ENCODE measurements around the gene GAA. TPM values are rescaled to one million over a fixed set of nuclear protein-coding genes. Genes with fewer than 3 reads are reported as not detected.

The GAA gene
- polyA plus RNA-seq (2013, experiment 1 of 2) = 31.8 TPM
- polyA plus RNA-seq (2013, experiment 2 of 2) = 44.2 TPM

GRCh38 chr17:80101011-80101945, at the start of gene GAA:
GAA (plus strand) TSS chr17:80101581; CDS start chr17:80104587, 3,006 bp downstream.
- under 1% methylated on average over 114 of the region's 114 CpGs for WGBS
- H3K27ac ChIP-seq (ENCODE audit: low read depth, low read length) = peak within 1 kb of the TSS; percentile 12; the same call in 1 of the 2 replicates
- H3K4me3 ChIP-seq (ENCODE audit: low read length) = peak within 1 kb of the TSS; percentile 85

GRCh38 chr17:80051681-80052080, 49.7 kb upstream of the GAA start:
- Histone ChIP-seq H3K27ac (ENCODE audit: low read depth, low read length) (no peak overlapping the region), H3K9ac (ENCODE audit: low read depth, low read length) (no peak overlapping the region), H3K4me3 (ENCODE audit: low read length) (no peak overlapping the region), H3K4me1 (ENCODE audit: insufficient read depth, low read length) (peaks cover 7% of the 10 kb centered on the region), H3K36me3 (ENCODE audit: insufficient read depth, low read length) (peaks cover 7% of the 10 kb centered on the region), H3K9me3 (ENCODE audit: insufficient read depth, low read depth, low read length) (no peaks in the 10 kb centered on the region), H3K27me3 (ENCODE audit: insufficient read depth, low read length) (no peaks in the 10 kb centered on the region)
- WGBS = 92% methylated on average over 11 of the region's 11 CpGs

More at GRCh38 chr17:80101011-80101945, at the start of gene GAA:
- Histone ChIP-seq H3K9ac (ENCODE audit: low read depth, low read length) (peak within 1 kb of the TSS; percentile 92), H3K4me1 (ENCODE audit: insufficient read depth, low read length) (peaks cover 8% of the 10 kb centered on the region; the same call in 1 of the 2 replicates), H3K9me3 (ENCODE audit: insufficient read depth, low read depth, low read length) (no peaks in the 10 kb centered on the region), H3K27me3 (ENCODE audit: insufficient read depth, low read length) (peaks cover 8% of the 10 kb centered on the region), H3K36me3 (ENCODE audit: insufficient read depth, low read length) (no peaks in the 10 kb centered on the region)

- Histone ChIP-seq H3K27me3 (ENCODE audit: insufficient read depth, low read length) (no peaks in the 10 kb centered on the region), H3K27ac (ENCODE audit: low read depth, low read length) (no peak overlapping the region), H3K4me1 (ENCODE audit: insufficient read depth, low read length) (peaks cover 7% of the 10 kb centered on the region), H3K9me3 (ENCODE audit: insufficient read depth, low read depth, low read length) (no peaks in the 10 kb centered on the region), H3K36me3 (ENCODE audit: insufficient read depth, low read length) (peaks cover 5% of the 10 kb centered on the region), H3K9ac (ENCODE audit: low read depth, low read length) (no peak overlapping the region), H3K4me3 (ENCODE audit: low read length) (no peak overlapping the region)
- 92% methylated on average over 10 of the region's 10 CpGs for WGBS
Observed at GRCh38 chr17:80053102-80053501, 48.3 kb upstream of the GAA start.

- H3K9ac ChIP-seq (ENCODE audit: low read depth, low read length) = no peak overlapping the region
- H3K27me3 ChIP-seq (ENCODE audit: insufficient read depth, low read length) = no peaks in the 10 kb centered on the region
- H3K4me1 ChIP-seq (ENCODE audit: insufficient read depth, low read length) = peaks cover 7% of the 10 kb centered on the region
- no peaks in the 10 kb centered on the region for H3K9me3 ChIP-seq (ENCODE audit: insufficient read depth, low read depth, low read length)
- H3K4me3 ChIP-seq (ENCODE audit: low read length) = no peak overlapping the region
- peaks cover 11% of the 10 kb centered on the region for H3K36me3 ChIP-seq (ENCODE audit: insufficient read depth, low read length)
- no peak overlapping the region for H3K27ac ChIP-seq (ENCODE audit: low read depth, low read length)
- WGBS = 86% methylated on average over 5 of the region's 9 CpGs
Observed at GRCh38 chr17:80055597-80055996, 45.8 kb upstream of the GAA start.

- Histone ChIP-seq H3K27me3 (ENCODE audit: insufficient read depth, low read length) (no peaks in the 10 kb centered on the region), H3K36me3 (ENCODE audit: insufficient read depth, low read length) (peaks cover 6% of the 10 kb centered on the region; the same call in 1 of the 2 replicates), H3K4me1 (ENCODE audit: insufficient read depth, low read length) (peaks cover 7% of the 10 kb centered on the region), H3K4me3 (ENCODE audit: low read length) (no peak overlapping the region), H3K9me3 (ENCODE audit: insufficient read depth, low read depth, low read length) (no peaks in the 10 kb centered on the region), H3K27ac (ENCODE audit: low read depth, low read length) (no peak overlapping the region), H3K9ac (ENCODE audit: low read depth, low read length) (no peak overlapping the region)
- WGBS = 95% methylated on average over 28 of the region's 28 CpGs
Observed at GRCh38 chr17:80058311-80058955, 42.9 kb upstream of the GAA start.

- Histone ChIP-seq H3K27ac (ENCODE audit: low read depth, low read length) (no peak overlapping the region), H3K9me3 (ENCODE audit: insufficient read depth, low read depth, low read length) (no peaks in the 10 kb centered on the region), H3K4me3 (ENCODE audit: low read length) (no peak overlapping the region), H3K4me1 (ENCODE audit: insufficient read depth, low read length) (peaks cover 6% of the 10 kb centered on the region), H3K36me3 (ENCODE audit: insufficient read depth, low read length) (peaks cover 6% of the 10 kb centered on the region; the same call in 1 of the 2 replicates), H3K27me3 (ENCODE audit: insufficient read depth, low read length) (no peaks in the 10 kb centered on the region), H3K9ac (ENCODE audit: low read depth, low read length) (no peak overlapping the region)
- 98% methylated on average over 2 of the region's 4 CpGs for WGBS
Observed at GRCh38 chr17:80060644-80061043, 40.7 kb upstream of the GAA start.

- no peaks in the 10 kb centered on the region for H3K9me3 ChIP-seq (ENCODE audit: insufficient read depth, low read depth, low read length)
- no peak overlapping the region for H3K27ac ChIP-seq (ENCODE audit: low read depth, low read length)
- H3K4me3 ChIP-seq (ENCODE audit: low read length) = no peak overlapping the region
- H3K9ac ChIP-seq (ENCODE audit: low read depth, low read length) = no peak overlapping the region
- H3K27me3 ChIP-seq (ENCODE audit: insufficient read depth, low read length) = no peaks in the 10 kb centered on the region
- peaks cover 6% of the 10 kb centered on the region; the same call in 1 of the 2 replicates for H3K36me3 ChIP-seq (ENCODE audit: insufficient read depth, low read length)
- H3K4me1 ChIP-seq (ENCODE audit: insufficient read depth, low read length) = peaks cover 12% of the 10 kb centered on the region
- 88% methylated on average over 12 of the region's 12 CpGs for WGBS
Observed at GRCh38 chr17:80061421-80061820, 40.0 kb upstream of the GAA start.

- Histone ChIP-seq H3K9ac (ENCODE audit: low read depth, low read length) (no peak overlapping the region), H3K36me3 (ENCODE audit: insufficient read depth, low read length) (peaks cover 5% of the 10 kb centered on the region; the same call in 1 of the 2 replicates), H3K4me1 (ENCODE audit: insufficient read depth, low read length) (peaks cover 12% of the 10 kb centered on the region), H3K9me3 (ENCODE audit: insufficient read depth, low read depth, low read length) (no peaks in the 10 kb centered on the region), H3K27ac (ENCODE audit: low read depth, low read length) (no peak overlapping the region), H3K4me3 (ENCODE audit: low read length) (no peak overlapping the region), H3K27me3 (ENCODE audit: insufficient read depth, low read length) (no peaks in the 10 kb centered on the region)
- 87% methylated on average over 27 of the region's 27 CpGs for WGBS
Observed at GRCh38 chr17:80063830-80064585, 37.4 kb upstream of the GAA start.

GRCh38 chr17:80064696-80065095, 36.7 kb upstream of the GAA start:
- Histone ChIP-seq H3K9me3 (ENCODE audit: insufficient read depth, low read depth, low read length) (no peaks in the 10 kb centered on the region), H3K4me1 (ENCODE audit: insufficient read depth, low read length) (peaks cover 12% of the 10 kb centered on the region), H3K27me3 (ENCODE audit: insufficient read depth, low read length) (no peaks in the 10 kb centered on the region), H3K27ac (ENCODE audit: low read depth, low read length) (no peak overlapping the region), H3K9ac (ENCODE audit: low read depth, low read length) (no peak overlapping the region), H3K4me3 (ENCODE audit: low read length) (no peak overlapping the region), H3K36me3 (ENCODE audit: insufficient read depth, low read length) (peaks cover 3% of the 10 kb centered on the region; the same call in 1 of the 2 replicates)
- WGBS = 73% methylated on average over 8 of the region's 8 CpGs

- WGBS = 79% methylated on average over 32 of the region's 32 CpGs
- peak overlapping the region; percentile 49; the same call in 1 of the 2 replicates for H3K9ac ChIP-seq (ENCODE audit: low read depth, low read length)
- H3K36me3 ChIP-seq (ENCODE audit: insufficient read depth, low read length) = no peaks in the 10 kb centered on the region
- H3K9me3 ChIP-seq (ENCODE audit: insufficient read depth, low read depth, low read length) = no peaks in the 10 kb centered on the region
- H3K27me3 ChIP-seq (ENCODE audit: insufficient read depth, low read length) = no peaks in the 10 kb centered on the region
- H3K4me1 ChIP-seq (ENCODE audit: insufficient read depth, low read length) = peaks cover 12% of the 10 kb centered on the region
- peak overlapping the region; percentile 47; the same call in 1 of the 2 replicates for H3K27ac ChIP-seq (ENCODE audit: low read depth, low read length)
- H3K4me3 ChIP-seq (ENCODE audit: low read length) = no peak overlapping the region; the same call in 1 of the 2 replicates
Observed at GRCh38 chr17:80065478-80066170, 35.8 kb upstream of the GAA start.
